ENCODE data around the gene EEF1E1.
A peak's percentile ranks its signal among the peaks of the same experiment; 100 is the strongest.
"Not testable (repeated sequence)": the region's sequence is repeated elsewhere in the genome, so short reads cannot be mapped to it uniquely, and the experiment has no call there.

Gene EEF1E1

DNA sequence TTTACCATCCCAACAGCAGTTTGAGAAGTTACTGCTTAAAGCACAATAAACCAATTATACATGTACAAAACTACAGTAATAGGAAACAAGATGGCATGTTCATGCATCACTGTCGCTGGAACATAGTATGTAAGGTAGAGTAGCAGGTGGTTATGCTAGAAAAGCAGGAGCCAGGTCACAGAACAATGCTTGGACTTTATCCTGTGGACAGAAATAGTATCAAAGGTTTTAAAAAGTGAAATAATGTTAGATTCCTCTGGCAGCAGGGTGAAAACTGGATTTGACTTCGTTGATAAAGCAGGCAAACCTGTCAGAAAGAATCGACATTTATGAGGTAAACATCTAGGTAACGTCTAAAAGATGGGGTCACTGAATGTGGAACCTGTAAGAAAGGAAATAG lies 40.6 kb downstream of the EEF1E1 start:
- DNase-seq, result no peak

DNA sequence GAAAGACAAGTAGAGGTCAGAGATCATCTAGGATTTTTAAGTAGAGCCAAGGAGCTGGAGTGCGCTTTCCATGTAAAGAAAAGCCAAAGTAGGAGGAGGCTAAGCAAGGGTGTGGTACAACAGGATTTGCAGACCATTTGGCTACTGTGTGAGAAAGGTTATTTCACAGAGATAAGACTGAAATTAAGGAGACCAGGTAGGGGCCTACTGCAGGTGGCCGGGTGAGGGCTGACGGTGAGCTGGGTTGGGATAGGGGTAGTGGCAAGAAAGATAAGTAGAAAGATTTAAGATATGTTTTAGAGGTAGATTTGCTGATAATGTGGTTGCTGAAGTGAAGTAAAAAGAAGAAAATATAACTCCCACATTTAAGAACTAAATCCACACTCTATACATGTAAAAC lies 42.0 kb downstream of the EEF1E1 start:
- DNase-seq, result no peak

DNA sequence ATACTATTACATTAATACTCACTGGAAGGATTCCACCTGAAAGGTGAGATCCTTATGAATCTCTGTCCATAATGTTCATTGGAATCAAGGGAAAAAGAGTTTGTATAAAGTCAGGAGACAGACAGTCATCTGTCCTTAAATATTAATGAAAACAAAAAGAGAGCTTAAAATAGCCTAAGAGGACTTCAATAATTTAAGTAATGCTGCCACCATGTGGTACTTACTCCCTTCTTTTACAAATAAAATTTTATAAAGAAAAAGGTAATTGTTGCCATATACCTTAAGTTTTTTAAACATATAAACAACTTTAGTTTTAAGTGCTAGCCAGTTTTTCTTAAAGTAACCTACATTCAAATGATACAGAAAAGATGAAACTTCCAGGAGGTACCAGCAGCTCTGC lies 43.2 kb downstream of the EEF1E1 start:
- peak in 1 of 2 donors; percentile 34 for DNase-seq

DNA sequence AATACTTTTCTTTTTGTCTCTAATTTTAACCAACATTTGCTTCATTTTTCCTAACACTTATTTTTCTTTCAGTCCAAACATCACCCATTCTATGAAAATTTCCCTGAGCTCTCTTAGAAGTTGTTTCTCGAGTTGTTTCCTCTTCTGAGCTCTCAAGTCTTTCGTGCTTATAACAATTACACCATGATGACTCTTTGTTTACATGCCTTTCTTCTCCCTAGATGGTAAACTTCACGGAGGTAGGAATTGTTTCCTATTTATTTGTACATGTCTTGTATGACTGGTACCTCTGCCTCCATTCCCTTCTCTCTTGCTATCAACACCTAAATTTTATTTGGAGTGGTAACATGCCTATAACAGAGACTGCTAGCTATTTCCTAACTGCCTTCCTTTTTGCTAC lies 44.6 kb downstream of the EEF1E1 start:
- no peak for DNase-seq

DNA sequence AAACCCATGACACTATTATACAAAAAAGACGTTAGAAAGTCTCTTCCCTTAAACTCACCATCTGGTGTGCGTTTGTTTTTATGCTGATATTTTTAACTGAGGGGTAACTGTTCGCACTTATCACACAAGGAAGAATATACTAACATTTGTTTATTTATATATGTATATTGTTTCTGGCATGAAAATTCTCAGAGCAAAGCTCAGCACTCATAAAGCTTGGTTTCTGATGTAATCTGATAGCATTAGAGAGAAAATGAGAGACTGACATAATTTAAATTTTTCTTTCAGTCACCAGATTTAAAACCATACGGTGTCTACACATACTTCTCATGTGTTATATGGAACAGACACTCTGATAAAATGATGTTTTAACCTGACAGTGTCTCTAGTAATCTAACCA lies 45.1 kb downstream of the EEF1E1 start:
- no peak for DNase-seq

DNA sequence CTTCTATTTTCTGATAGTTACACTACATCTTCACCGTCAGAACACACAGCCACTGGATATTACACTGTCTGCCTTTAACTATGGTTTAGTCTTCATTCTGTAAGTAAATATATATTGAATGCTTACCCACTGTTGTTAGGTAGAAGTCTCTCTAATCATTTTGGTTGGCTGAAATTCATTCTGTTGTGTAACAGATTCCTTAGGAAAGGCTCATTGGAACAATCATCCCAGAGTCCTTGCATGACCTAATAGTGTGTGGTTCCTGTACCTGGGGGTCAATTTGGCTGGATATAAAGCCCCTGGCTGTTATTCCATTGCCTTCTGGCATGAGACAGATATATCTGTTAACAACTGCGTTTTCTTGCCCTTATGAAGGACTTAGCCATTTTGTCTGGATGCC lies 48.1 kb downstream of the EEF1E1 start:
- no peak for DNase-seq

DNA sequence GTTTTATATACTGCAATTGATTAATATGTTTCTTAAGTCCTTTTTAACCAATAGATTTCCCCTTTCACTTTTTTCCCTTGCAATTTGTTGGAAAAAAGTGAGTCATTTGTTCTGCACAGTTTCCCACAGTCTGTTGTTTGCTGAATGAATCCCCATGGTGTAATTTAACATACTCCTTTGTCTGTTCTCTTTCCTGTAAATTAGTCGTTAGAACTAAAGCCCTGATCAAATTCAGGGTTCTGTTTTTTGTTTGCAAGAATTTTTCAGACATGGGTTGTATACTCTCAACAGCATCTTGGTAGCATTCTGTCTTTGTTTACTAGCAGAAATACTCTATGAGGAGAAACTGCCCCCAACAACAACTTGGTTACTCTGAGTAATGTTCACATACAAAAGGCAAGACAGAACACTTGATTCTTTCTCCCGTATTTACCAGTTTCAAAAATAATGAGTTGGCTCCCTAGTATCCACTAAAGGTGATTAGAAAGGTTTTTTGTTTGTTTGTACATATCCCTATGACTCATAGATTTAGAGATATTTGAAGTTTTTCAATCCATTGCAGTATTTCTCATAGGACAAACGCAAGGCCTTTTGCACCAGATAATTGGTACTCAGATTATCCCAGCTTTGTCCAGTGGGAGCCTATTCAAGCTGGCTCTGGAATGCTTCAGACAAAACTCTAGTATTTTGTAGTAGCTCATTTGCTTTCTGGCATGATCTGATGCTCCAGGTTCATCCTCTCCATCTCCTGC lies 54.6 kb downstream of the EEF1E1 start:
- no peak for DNase-seq

DNA sequence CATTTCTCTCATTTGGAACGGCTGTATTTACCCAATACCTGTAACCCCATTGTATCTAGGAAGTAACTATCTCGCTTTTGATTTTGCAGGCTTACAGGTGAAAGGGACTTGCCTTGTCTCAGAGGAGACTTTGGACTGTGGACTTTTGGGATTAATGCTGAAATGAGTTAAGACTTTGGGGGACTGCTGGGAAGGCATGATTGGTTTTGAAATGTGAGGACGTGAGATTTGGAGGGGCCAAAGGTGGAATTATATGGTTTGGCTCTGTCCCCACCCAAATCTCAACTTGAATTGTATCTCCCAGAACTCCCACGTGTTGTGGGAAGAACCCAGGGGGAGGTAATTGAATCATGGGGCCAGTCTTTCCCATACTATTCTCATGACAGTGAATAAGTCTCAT lies 56.6 kb downstream of the EEF1E1 start:
- DNase-seq, result not testable (repeated sequence)

DNA sequence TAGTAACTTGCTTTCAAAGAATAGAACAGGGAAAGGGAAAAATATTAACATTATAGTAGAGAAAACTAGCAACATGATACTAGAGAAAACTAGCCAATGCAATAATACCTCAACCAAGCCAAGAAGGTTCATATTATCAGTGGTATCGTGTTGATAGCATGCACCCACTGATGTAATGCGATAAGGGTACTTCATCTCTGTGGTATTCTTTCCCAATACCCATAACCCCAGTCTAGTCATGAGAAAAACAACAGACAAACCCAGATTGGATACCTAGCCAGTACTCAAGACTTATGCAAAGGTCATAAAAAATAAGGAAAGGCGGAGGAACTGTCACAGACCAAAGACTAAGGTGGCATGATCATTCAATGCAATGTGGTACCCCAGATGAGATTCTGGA lies 59.1 kb downstream of the EEF1E1 start:
- no peak for DNase-seq

DNA sequence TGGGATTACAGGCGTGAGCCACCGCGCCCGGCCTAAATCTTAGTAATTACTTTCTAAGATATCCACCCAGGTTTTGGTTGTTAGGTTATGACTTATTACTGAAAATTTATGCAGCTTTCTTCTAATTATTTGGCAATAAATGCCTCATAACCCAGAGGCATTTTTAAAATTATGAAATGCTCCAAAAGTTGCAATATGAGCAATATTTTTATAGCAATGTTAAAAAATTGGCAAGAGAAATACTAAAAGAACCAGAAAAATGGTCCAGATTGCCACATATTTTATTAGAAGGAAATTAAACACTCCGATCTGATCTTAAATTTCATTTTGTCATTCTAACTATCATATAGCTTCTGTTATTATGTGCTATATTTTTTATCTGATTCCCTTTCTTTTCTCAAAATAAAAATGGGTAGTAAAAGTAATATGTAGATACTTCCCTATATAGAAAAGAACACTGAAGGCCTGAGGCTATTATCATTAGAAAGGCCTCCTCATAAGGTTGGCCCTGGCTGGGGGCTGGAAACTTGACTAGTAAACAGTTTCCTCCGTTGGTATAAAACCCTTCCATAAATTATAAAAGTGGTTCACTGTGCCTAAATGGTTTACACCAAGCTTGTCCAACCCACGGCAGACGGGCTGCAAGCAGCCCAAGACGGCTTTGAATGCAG lies 60.3 kb downstream of the EEF1E1 start:
- peak; percentile 48 to 64 for DNase-seq

DNA sequence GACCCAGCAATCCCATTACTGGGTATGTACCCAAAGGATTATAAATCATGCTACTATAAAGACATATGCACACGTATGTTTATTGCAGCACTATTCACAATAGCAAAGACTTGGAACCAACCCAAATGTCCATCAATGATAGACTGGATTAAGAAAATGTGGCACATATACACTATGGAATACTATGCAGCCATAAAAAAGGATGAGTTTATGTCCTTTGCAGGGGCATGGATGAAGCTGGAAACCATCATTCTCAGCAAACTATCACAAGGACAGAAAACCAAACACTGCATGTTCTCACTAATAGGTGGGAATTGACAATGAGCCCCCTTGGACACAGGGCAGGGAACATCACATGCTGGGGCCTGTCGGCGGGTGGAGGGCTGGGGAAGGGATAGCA lies 68.2 kb downstream of the EEF1E1 start:
- not testable (repeated sequence) for DNase-seq

DNA sequence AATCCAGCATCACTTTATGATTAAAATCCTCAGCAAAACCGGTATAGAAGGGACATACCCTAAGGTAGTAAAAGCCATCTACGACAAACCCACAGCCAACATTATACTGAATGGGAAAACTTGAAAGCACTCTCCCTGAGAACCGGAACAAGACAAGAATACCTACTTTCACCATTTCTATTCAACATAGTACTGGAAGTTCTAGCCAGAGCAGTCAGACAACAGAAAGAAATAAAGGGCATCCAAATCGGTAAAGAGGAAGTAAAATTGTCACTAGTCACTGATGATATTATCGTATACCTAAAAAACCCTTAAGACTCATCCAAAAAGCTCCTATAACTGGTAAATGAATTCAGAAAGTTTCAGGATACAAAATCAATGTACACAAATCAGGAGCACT lies 71.4 kb downstream of the EEF1E1 start:
- DNase-seq, result no peak
